Neural crest cell (in vitro differentiated cells): ENCODE results near the gene AHNAK2. TPM values are rescaled to one million over a fixed set of nuclear protein-coding genes. Genes with fewer than 3 reads are reported as not detected.

Source experiments
- DNase-seq: peaks from one replicate; pipeline ENCODE4 v3.0.0; 2021; ENCODE audit warnings: low read depth, mixed read lengths, low spot score
- H3K27ac Mint-ChIP-seq: one replicate; pipeline ENCODE4 v1.8.0; 2021; ENCODE audit warnings: mild to moderate bottlenecking, mixed read lengths; ENCODE audit not compliant: unreplicated experiment
- H3K27me3 Mint-ChIP-seq: 2 replicates; pipeline ENCODE4 v1.8.0; 2021; ENCODE audit warnings: low read depth, mild to moderate bottlenecking, mixed read lengths
- H3K36me3 Mint-ChIP-seq: 2 replicates; pipeline ENCODE4 v1.8.0; 2021; ENCODE audit warnings: low read depth, mild to moderate bottlenecking, mixed read lengths
- H3K4me1 Mint-ChIP-seq: 2 replicates; pipeline ENCODE4 v1.8.0; 2021; ENCODE audit warnings: mixed read lengths
- H3K4me3 Mint-ChIP-seq: one replicate; pipeline ENCODE4 v1.8.0; 2021; ENCODE audit warnings: mild to moderate bottlenecking, mixed read lengths
- H3K9me3 Mint-ChIP-seq: 2 replicates; pipeline ENCODE4 v1.8.0; 2021; ENCODE audit warnings: mixed read lengths
- CTCF ChIP-seq: fragments of 200-600 bp; sonication (generic); conservative IDR thresholded peaks from 2 replicates; pipeline ENCODE4 v1.5.0; 2021; ENCODE audit warnings: antibody characterized with exemption, mild to moderate bottlenecking
- total RNA-seq: library from RNA; stranded (reverse); gene quantifications from 2 replicates; pipeline ENCODE4 v1.2.1, GENCODE V29; 2021

AHNAK2 gene
- total RNA-seq, 1 donor from 2014 or later: 1.4 TPM

DNA sequence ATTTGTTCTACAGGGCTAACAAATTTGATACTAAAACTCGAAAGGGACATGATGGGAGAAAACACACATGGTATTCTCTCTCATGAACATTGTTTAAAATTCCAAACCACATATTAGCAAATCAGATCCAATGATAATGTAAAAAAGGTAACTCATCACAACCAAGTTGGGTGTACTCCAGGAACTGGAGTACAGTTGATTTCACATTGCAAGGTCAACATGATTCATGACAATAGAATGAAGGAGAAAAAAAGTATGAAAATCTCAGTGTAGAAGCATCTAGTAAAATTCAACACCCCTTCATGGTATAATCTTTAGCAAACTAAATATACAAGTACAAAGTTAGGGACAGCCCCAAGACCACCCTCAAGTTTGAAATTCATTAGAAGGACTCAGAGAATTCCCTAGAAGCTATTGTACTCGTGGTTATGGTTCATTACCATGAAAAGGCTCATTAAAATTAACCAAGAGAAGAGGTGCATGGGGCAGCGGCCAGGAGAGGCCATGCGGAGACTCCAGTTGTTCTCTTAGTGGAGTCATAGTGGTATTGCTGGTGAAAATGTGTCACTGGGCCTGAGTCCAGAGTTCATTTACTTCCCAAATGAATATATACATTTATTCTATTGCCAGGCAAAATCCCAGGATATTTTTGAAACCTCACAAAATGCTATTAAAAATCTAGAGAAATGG is 45.8 kb upstream of the AHNAK2 start:
- Mint-ChIP-seq H3K4me1 (peaks cover 23% of the 10 kb centered on the region), H3K27ac (no peak overlapping the region), H3K9me3 (no peaks in the 10 kb centered on the region), H3K36me3 (peaks cover 2% of the 10 kb centered on the region), H3K27me3 (peaks cover 9% of the 10 kb centered on the region), H3K4me3 (peak overlapping the region; percentile 67)
- TF ChIP-seq CTCF: no peak
- DNase-seq: no peak

- H3K4me3 Mint-ChIP-seq: peak overlapping the region; percentile 67
- no peak for DNase-seq
- H3K4me1 Mint-ChIP-seq: peaks cover 28% of the 10 kb centered on the region
- H3K36me3 Mint-ChIP-seq: peaks cover 2% of the 10 kb centered on the region
- H3K27ac Mint-ChIP-seq: no peak overlapping the region
- H3K9me3 Mint-ChIP-seq: no peaks in the 10 kb centered on the region
- TF ChIP-seq CTCF: no peak
- H3K27me3 Mint-ChIP-seq: peaks cover 7% of the 10 kb centered on the region
These were observed 45.0 kb upstream of the AHNAK2 start for GRCh38 chr14:105023144-105023543.

- Mint-ChIP-seq H3K4me3 (peak overlapping the region; percentile 89), H3K27ac (no peak overlapping the region), H3K36me3 (peaks cover 5% of the 10 kb centered on the region), H3K9me3 (no peaks in the 10 kb centered on the region), H3K27me3 (peaks cover 2% of the 10 kb centered on the region), H3K4me1 (peaks cover 35% of the 10 kb centered on the region)
- TF ChIP-seq CTCF: no peak
- DNase-seq: no peak
These were observed 44.1 kb upstream of the AHNAK2 start for GRCh38 chr14:105022276-105022670.

DNA sequence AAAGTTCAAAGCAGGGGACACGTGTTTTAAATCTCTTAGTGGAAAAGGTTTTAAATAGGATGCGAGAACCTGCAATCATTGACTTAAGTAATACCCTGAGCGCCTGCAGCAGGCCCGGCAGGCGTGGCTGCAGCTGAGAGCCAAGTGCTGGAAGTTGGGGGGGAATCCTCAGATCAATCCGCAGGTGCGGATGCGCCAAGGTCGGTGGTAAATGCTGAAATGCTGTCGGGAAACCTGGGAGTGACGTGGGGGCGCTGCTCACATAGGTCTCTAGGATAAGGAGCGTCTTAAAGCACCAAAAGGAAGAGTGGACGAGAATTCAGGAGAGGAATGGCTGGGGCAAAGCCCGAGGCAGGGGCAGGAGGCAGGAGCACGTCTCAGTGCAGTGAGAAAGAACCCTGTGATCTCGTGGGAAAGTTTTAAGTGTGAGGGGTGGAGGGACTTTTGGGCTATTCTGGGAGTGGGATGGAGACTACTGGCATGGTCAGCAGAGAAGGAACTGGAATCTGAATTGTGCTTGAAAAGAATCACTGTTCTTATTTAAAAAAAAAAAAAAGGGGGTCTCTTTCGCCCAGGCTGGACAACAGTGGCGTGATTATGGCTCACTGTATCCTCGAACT is 43.6 kb upstream of the AHNAK2 start:
- peak; percentile 25 for DNase-seq
- Mint-ChIP-seq H3K4me1 (peaks cover 37% of the 10 kb centered on the region), H3K36me3 (peaks cover 5% of the 10 kb centered on the region), H3K27ac (peak overlapping the region; percentile 83), H3K9me3 (no peaks in the 10 kb centered on the region), H3K27me3 (peaks cover 2% of the 10 kb centered on the region), H3K4me3 (peak overlapping the region; percentile 89)
- no peak for TF ChIP-seq CTCF

DNA sequence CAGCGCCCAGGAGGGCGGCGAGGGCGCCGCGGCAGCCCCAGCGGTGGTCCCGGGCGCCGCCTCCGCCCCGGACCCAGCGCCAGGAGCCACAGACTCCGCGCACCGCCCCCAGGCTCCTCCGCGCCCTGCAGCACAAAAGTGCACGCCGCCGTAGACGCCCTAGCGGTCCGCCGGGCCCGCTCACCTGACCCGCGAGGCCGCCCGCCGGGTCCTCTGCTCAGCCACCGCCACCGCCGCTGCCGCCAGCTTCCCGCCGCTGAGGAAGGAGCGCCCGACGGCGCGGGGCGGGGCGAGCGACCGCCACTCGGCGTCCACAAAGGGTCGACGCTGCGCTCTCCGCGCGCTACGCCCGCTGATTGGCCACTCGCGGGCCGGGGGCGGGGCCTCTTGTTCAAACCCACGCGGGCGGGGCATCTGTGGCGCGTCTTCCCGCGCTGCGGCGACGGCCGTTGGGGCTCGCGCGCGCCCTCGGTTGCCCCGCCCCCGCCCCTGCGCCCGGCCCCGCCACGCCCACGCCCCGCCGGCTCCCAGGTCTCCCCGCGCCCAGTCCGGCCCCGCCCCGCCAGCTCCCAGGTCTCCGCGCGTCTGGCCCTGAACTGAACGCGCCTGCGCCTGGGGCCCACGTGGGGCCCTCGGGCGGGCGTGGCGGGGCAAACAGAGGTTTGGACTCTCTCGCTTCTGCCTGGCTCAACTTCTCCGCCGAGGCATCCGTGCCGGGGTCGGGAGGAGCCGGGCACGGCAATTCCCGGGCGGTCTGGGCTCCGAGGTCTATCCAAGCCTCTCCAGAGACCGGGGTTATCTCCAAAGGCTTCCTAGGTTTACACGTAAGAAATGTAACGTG is 42.9 kb upstream of the AHNAK2 start, which contains the start of gene CDCA4:
Gene CDCA4, minus strand, starts transcription at position 269 of the 841 bp plus-strand sequence. CDS start 9,154 bp downstream, outside the sequence.
- Mint-ChIP-seq H3K27me3 (peaks cover under 1% of the 10 kb centered on the region), H3K27ac (peak within 1 kb of the TSS; percentile 97), H3K4me1 (peaks cover 45% of the 10 kb centered on the region), H3K36me3 (peaks cover 6% of the 10 kb centered on the region), H3K4me3 (peak within 1 kb of the TSS; percentile 97), H3K9me3 (no peaks in the 10 kb centered on the region)
- TF ChIP-seq CTCF: peak; percentile 8
- DNase-seq: peak; percentile 95
